NCI-H1694 treated with DMSO at 0.1 percent for 48 hours (cell line): ENCODE measurements around the gene ANAPC5.
"Not testable (repeated sequence)": the region's sequence is repeated elsewhere in the genome, so short reads cannot be mapped to it uniquely, and the experiment has no call there.

Source experiments
- DNase-seq: peaks from one replicate; lab custom pipeline; 2025; lab: John Stamatoyannopoulos, UW

Gene ANAPC5

DNA sequence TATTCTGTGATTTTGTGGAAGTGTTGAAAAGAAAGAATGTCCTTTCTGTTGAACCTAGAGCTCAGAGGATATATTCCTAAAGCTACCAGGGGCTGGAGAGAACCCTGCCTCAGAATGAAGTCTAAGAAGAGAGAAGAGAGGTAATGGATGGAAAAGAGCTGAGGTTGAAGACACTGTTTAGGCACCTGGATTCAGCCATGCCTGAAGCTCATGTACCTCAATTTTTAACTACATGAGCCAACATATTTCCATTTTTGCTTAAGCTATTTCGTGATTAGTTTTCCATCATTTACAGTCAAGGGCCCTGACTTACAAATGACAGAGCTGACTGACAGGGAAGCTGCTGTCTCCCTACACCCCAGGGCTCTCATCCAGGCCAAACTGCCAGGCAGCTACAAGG is 66.4 kb downstream of the ANAPC5 start:
- DNase-seq: no peak

DNA sequence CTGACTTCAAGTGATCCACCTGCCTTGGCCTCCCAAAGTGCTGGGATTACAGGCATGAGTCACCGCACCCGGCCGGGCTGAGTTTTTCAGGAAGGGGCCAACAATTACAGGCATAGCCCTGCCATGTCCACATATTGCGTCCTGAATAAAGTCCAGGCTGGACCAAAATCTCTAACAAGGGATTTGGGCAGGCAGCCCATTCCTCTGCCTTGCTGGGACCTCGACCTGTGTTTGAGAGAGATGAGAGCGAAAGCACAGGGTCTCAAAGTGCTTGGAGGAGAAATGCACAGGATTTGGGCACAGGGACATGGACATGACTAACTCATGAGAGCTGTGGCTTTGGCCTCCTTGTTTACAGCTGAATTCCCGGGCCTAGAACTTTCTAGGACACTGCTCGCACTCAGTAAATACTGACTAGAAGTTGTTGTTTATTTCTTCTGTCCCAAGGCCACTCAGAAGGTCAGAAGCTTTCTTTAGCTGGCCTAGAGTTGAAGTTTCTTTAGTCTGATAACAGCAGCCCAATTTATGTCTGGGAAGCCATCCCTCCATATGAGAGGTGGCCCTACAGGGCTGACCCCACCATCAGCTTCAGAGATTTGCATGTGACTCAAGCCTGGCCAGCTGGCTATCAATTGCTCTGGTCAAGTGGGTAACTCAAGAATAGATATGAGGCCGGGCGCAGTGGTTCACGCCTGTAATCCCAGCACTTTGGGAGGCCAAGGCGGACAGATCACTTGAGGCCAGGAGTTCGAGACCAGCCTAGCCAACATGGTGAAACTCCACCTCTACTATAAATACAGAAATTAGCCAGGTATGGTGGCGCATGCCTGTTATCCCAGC is 67.4 kb downstream of the ANAPC5 start:
- DNase-seq: no peak

GRCh38 chr12:121283841-121284240 is 68.4 kb downstream of the ANAPC5 start:
- DNase-seq: no peak

GRCh38 chr12:121283388-121283787 is 68.8 kb downstream of the ANAPC5 start:
- DNase-seq: no peak

GRCh38 chr12:121282910-121283309 is 69.3 kb downstream of the ANAPC5 start:
- DNase-seq: not testable (repeated sequence)

DNA sequence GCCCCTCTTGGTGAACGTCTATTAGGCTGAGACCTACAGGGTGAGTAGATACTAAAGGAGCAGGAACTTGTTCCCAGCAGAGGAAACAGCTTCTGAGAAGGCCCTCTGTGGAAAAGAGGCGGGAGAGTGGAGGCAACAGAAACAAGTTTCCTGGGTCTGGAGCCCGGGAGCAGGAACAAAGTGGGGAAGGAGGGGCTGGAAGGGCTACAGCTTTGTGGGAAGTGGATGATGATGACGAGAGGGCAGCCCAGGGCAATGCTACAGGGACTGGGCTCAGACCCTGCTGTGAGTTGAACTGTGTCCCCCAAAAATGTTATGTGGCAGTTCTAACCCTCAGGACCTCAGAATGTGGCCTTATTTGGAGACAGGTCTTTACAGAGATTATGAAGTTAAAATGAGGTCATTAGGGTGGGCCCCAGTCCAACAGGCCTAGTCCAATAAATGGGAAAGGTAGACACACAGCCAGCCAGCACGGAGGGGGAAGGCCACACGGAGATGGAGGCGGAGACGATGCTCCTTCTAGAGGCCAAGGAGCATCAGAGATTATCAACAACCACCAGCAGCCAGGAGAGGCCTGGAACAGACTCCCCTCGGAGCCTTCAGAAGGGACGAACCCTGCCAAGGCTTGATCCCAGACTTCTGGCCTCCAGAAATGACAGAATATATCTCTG is 70.0 kb downstream of the ANAPC5 start:
- DNase-seq: no peak

DNA sequence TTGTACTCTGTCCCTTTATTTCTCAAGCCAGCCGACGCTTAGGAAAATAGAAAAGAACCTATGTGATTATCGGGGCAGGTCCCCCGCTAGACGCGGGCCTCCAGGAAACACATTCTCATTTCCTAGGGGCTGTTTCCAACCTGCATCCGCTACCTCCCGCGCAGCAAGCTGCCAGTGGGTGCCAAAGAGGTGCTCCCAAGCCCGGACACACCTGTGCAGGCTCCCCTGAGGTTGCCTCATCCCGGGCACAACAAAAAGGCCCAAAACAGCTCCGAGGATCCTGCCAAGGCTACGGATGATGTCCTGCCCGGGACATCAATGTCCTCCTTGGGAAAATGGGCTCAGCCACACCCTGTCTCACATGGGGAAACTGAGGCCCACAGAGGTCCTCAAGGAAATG is 71.1 kb downstream of the ANAPC5 start:
- DNase-seq: not testable (repeated sequence)

- DNase-seq: not testable (repeated sequence)
Measured at GRCh38 chr12:121280531-121280930, 71.7 kb downstream of the ANAPC5 start.

GRCh38 chr12:121279507-121279915 is 72.7 kb downstream of the ANAPC5 start:
- DNase-seq: no peak

- DNase-seq: no peak
Measured at GRCh38 chr12:121279071-121279375, 73.2 kb downstream of the ANAPC5 start.

DNA sequence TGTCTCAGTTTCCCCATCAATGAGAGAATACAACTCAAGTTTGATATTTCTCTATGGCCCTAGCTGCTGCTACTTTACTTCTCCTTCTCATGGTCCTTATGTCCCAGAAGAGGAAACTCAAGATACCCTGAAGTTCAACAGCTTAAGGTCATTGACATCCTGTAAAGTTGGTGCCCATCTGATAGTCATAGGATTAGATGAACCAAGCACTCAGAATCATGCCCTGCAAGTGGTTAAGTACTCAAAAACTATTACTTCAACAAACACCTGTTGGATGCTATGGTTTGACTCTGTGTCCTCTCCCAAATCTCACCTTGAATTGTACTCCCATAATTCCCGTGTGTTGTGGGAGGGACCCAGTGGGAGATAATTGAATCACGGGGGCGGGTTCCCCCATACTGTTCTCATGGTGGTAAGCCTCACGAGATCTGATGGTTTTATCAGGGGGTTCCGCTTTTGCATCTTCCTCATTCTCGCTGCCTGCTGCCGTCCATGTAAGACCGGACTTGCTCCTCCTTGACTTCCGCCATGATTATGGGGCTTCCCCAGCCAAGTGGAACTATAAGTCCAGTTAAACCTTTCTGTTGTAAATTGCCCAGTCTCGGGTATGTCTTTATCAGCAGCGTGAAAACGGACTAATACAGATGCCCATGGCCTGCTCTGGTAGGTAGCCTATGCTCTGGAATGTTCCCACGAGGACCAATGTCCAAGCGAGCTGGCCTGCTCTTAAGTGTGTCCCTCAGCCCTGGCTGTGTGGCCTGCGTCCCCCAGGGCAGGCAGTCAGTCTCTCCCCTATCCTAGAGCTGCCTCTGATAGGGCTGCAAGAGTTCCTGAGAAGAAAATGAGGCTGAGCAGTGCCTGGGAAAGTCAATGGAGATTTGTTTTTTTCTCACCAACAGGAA is 73.8 kb downstream of the ANAPC5 start:
- DNase-seq: no peak

- DNase-seq: no peak
Measured at GRCh38 chr12:121277374-121277759, 74.8 kb downstream of the ANAPC5 start.

DNA sequence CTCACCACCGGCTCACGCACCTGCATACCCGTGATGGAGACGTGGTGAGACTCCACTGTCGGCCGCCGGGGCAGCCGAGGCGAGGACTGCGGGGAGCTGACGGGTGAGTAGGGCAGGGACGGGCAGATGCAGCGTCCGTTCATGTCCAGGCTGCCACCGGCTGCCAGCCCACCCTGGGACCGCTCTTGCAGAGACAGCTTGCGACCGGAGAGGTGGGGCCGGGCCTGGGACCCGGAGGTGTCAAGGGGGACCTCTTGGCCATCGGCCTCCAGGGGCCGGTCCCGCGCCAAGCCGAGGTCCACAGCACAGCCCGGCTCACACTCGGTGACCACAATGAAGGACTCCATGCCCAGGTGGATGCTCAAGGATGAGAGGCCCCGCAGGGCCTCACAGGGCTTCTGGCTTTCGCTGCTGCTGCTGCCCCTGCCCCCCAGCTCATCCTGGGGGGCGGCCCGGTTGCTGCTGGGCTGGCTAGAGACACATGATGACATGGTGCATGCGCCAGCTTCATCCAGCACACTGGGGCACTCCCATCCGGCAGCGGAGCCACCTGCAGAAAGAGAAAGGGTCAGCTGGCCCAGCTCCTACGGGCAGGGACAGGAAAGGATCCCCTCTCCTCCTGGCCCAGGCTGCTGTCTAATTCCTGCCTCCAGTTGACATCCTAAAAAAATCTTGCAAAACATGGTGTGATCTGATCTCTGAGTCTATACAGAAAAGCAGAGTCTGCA is 78.0 kb downstream of the ANAPC5 start:
- DNase-seq: no peak

GRCh38 chr12:121273364-121273896 is 78.8 kb downstream of the ANAPC5 start:
- no peak for DNase-seq

- DNase-seq: no peak
Measured at GRCh38 chr12:121267822-121268221, 84.4 kb downstream of the ANAPC5 start.

- DNase-seq: no peak
Measured at GRCh38 chr12:121264951-121265515, 87.2 kb downstream of the ANAPC5 start.

DNA sequence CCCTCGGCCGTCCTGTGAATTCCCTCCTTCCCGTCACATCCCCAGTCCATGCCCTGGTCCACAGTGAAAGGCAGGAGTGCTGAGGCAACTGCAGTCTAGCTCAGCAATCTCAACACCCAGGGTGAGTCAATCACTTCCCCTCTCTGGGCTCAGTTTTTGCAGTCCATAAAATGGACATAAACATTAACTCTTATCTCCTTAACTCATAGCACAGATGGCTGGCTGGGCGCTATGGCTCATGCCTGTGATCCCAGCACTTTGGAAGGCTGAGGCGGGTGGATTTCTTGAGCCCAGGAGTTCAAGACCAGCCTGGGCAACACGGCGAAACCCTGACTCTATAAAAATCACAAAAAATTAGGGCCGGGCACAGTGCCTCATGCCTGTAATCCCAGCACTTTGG is 88.1 kb downstream of the ANAPC5 start:
- DNase-seq: no peak

DNA sequence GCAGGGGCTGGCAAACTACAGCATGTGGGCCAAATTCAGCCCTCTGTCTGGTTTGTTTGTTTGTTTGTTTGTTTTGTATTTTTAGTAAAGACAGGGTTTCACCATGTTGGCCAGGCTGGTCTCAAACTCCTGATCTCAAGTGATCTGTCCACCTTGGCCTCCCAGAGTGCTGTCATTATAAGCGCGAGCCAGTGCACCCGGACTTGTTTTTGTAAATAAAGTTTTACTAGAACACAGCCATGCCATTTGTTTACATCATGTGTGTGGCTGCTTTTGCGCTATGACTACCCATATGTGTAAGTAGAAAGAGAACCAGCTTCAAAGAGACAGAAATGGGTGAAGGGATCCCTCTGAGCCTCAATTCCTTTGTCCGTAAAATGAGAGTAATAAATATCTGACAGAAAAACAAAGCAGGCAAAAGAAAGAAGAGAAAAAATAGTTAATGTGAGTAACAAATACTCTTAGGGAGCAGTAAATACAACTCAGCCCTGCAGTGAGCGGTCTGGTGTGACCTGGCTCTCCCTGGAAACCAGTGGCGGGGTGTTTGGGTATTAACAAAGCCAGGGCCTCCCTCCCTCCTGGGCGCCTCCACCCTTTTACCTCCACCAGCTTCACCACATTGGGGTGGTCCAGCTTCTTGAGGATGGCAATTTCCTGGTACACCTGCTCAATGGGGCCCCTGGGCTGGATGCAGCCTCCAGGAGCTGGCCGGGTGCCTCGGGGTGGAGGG is 88.8 kb downstream of the ANAPC5 start:
- DNase-seq: no peak

GRCh38 chr12:121261398-121261797 is 90.8 kb downstream of the ANAPC5 start:
- no peak for DNase-seq

DNA sequence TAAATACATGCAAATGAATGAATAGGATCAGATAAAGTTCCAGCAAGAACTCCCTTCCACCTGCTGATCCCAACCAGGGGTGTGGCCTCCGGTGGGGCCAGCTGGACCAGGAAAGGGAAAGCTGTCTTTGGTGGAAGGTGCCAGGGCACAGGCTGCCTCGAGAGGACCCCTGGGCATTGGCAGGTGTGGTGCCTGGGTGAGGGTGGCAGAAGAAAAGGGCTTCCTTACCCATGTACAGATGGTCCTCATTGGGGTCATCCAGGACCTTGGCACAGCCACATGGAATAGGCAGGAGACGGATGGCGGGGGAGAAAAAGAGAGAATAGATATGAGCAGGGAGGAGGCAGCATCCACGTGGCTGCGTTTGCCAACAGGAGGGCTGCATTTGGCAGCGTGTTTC is 92.1 kb downstream of the ANAPC5 start:
- no peak for DNase-seq

- no peak for DNase-seq
Measured at GRCh38 chr12:121259074-121259473, 93.1 kb downstream of the ANAPC5 start.
